ENCODE data around the gene GSTO2.
A peak's percentile ranks its signal among the peaks of the same experiment; 100 is the strongest.

GRCh38 chr10:104274762-104275721, 6.1 kb downstream of the GSTO2 start:
- TF ChIP-seq CTCF (IDR thresholded peaks at IDR 0.05) (peak in 1 of 3 donors; percentile 32), POLR2A (IDR thresholded peaks at IDR 0.05) (no peak)

All from lower leg skin (tissue), 3 donors.